ENCODE measurements around the gene IQSEC3.
"Not testable (repeated sequence)": the region's sequence is repeated elsewhere in the genome, so short reads cannot be mapped to it uniquely, and the experiment has no call there.

IQSEC3 gene

DNA sequence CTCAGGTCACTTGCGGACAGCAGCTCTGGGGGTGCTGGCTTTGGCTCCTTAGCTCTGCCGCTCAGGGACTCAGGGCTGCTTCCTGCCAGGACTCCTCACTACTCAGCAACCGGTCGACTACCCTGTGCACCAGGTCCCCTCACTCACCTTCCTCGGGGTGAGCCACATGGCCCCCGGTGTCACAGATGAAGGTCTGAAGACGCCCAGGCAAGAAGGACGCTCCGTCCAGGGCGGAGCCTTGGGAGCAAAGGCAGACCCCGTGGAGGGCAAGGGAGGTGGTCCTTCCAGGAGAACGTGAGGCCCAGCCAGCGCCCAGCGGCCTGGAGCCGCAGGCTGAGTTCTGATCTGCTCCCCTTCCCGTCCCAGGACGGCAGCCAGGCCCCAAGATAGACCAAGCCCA, 115.4 kb downstream of the IQSEC3 start:
- no peak for DNase-seq

DNA sequence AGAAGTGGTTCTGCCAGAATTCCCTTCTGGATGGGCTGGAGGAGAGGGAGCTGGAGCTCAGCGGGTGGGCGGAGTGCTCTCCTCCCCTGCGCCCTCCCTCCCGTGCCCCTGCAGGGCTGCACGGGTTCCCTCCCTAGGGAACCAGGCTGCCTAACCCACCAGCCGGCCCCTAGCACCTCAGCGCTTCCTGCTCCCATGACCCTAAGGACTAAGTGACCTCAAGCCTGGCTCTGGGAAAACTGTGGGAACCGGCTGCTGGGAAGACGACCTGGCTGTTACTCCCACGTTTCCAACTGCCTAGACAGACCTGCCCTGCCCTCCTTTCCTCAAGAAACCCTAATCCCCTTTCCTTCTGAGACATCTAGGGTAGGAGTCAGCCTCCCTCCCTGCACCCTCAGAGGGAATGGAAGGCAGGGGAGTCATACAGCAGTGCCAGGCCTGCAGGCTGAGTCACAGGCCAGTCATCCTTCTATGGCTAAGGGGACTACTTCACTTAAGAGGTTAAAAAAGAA, 115.9 kb downstream of the IQSEC3 start:
- no peak for DNase-seq

DNA sequence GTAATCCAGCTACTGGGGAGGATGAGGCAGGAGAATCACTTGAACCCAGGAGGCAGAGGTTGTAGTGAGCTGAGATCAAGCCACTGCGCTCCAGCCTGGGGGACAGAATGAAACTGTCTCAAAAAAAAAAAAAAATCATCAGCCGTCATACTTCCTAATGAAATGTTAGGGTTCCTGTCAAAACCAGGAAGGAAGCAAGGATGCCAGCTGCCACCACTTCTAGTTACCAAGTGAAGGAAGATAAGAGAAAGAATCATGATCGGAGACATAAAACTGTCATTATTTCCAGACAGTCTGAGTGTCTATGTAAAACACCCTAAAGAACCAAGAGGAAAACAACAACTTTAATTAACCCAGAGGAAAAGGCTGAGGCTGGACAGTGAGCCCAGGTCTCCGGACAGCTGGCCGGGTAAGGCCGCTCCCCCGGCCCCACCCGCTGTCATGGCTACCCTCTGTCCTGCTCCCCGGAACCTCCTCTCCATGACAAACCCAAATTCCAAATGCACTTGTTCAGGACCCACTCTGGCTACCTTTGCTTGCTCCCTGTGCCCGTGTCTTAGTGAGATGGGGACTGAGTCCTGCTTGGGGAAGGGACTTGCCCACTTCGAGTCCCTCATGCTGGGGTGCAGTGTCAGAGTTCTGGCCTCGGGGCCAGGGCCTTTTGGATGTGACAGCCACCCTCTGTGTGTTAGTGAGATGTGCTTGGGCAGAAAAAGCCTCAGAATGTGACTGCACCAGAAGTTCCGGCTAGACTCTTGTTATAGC, 118.4 kb downstream of the IQSEC3 start:
- DNase-seq: no peak

DNA sequence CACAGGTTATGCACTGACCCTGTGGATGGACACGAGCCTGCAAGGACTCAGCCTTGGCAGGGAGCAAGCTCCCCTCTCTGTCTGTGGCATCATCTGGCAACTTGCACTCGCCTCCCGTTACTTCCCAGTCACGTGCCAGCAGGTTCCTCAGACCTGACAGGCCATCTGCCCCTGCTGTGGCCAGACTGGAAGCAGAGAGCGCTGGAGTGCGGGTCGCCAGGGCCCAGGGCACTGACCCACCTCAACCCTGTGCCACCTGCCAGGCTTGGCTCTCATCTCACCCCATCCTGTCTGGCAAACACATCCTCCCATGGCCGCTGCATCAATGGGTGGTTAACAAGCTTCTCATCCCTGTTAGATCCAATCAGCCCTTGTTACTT, 119.0 kb downstream of the IQSEC3 start:
- no peak for DNase-seq

DNA sequence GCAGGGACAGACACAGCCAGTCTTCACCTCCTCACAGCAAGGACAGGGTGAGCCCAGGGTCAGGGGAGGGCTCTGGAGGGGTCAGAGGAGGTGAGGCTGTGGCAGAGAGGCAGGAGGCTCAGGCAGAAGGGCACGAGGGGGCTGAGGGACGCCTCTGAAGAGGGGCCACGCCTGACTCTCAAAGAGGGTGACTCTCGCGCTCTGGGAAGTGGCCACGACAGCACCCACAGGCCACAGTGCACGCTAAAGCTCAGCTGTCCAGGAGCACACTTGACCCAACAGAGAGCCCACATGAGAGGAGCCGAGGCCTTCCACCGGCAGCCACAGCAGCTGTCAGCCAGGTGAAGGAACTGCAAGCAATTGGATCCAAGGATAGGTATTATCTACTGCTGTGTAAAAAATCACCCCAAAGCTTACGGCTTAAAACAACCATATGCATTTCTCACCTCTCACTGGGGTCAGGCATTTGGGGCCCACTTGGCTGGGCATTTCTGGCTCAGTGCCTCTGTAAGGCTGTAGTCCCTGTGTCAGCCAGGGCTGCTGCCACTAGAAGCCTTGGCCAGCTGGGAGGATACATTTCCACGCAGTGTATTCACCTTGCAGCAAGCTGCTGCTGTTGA, 119.5 kb downstream of the IQSEC3 start:
- DNase-seq: no peak

DNA sequence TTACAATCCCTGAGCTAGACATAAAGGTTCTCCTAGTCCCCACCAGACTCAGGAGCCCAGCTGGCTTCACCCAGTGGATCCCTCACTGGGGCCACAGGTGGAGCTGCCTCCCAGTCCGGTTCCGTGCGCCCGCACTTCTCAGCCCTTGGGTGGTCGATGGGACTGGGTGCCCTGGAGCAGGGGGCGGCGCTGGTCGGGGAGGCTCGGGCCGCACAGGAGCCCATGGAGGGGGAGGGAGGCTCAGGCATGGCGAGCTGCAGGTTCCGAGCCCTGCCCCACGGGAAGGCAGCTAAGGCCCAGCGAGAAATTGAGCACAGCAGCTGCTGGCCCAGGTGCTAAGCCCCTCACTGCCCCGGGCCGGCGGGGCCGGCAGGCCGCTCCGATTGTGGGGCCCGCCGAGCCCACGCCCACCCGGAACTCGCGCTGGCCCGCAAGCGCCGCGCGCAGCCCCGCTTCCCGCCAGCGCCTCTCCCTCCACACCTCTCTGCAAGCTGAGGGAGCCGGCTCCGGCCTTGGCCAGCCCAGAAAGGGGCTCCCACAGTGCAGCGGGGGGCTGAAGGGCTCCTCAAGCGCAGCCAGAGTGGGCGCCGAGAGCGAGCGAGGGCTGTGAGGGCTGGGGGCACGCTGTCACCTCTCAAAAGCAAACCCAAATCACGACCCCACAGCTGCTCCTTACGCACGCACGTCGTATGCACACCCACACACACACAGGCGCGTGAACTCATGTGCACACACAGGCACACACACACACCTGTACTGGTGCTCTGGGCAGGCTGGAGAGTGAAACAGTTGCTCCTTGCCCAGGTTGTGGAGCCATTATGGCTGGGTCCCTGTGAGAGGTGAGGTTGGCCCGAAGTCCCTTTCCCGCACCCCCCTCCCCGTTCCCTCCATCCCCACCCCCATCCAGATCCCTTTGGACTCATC, 121.7 kb downstream of the IQSEC3 start:
- not testable (repeated sequence) for DNase-seq

DNA sequence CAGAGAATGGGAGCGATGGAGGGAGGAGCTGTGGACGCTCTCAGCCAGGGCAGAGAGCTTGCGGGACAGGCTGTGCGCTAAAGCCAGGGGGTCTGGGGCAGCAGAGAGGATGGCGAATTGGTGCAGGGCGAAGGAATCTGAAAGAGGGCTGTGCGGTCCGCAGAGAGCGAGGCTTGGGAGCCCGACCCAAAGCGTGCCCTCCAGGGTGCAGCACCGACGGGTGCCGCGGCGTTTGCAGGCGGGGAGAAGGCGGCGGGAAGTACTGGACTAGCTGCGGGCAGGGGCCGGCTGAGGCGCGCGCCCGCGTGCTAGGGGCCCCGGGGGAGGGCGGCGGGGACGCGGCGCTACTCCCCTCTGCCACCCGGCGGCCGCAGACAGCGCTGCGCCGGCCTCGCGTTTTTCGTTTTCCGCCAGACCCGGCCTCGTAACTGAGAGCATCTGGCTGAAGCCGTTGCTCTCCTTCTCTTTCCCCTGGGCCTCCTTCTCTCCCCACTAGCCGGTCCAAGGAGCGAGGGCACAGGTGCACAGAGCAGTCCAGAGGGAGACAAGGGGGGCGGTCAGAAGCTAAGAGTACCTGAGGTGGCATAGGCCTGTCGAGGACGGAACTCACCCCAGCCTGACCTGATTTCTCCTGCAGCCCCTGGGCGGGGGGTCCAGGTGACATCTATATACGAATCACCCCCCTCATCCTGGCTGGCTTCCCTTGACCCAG, 122.5 kb downstream of the IQSEC3 start:
- peak; percentile 20 to 81 for DNase-seq

DNA sequence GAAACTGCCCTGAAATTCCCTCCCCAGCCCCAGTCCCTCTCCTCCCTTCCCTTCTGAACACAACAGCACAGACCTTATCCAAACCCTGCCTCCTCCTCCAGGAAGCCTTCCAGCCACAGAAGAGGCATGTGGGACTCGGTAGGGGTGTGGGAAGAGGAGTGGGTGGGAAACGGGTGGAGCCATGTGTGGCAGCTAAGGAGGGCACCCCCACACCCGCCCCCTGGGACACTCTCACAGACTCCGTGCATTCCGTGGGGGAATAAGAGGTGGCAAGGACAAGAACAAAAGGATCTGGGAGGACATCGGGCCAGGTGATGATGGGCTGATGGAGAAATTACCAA, 123.0 kb downstream of the IQSEC3 start:
- no peak for DNase-seq

DNA sequence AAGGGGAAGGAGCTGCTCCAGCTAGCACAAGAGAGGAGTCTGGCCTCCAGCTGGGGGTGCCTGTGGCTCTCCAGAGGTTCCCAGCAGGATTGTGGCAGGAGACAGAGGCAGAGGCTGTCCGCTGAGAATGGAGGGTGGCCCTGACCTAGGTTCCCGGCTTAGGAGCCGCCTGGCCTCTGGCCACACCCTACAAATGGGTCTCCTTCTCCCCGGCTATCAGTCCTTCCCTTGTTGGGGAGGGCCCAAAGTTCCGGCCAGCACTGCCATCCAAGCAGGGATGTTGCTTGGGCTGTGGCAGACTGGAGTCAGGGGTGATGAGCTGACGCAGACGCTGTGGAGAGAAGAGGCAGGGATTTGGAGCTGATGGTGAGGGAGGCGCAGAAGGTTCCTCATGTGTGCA, 124.3 kb downstream of the IQSEC3 start:
- DNase-seq: no peak

DNA sequence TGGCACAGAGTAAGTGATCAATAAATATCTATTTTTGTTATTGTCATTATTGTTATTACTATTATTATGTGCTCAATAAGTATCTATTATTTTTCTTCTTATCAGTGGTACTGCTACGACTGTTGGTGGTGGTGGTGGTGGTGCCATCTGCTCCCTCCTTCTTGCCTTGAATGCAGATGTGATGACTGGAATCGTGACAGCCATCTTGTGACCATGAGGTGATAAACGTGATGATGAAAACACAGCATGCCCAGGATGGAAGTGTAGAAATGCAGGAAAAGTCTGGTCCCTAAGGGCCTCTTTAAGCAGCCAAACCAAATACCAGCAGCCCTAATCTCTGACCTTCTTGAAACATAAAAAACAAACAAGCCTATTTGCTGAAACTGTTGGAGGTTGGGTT, 125.0 kb downstream of the IQSEC3 start:
- DNase-seq: no peak

DNA sequence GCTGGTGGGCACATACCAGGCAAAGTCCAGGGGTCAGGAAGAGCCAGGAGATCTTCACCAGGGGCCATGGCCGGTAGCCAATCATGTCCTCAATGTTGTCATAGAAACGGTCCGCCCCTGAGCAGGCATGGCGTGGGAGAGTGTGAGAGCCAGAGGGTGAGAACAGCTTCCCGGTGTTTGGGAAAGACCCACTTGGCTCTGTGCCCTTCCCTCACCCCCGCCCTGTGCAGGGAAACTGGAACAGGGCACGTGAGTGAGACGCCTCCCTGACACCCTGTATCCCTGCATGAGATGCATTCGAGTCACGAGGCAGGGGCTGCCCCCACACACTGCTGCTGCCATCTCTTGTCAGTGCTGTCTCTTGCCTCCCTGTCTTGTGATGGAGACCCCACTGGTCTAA, 126.7 kb downstream of the IQSEC3 start:
- DNase-seq: no peak

DNA sequence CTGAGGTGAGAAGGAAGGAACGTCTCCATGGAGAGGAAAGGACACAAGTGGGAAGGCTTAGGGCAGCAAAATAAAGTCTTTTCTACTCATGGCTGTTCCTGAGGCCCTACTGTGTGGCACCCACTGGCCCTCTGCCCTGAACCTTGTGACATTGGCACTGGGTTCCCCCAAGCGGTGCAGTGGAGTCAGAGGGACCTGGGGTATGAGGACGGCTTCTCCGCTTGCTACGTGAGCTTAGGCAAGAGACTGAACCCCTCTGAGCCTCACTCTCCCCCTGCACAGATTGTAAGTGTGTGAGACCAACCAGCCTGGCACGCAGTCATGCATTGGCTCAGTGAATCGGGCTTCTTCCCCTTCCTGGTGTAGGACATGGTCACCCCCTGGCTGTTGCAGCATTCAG, 127.7 kb downstream of the IQSEC3 start:
- DNase-seq: no peak

DNA sequence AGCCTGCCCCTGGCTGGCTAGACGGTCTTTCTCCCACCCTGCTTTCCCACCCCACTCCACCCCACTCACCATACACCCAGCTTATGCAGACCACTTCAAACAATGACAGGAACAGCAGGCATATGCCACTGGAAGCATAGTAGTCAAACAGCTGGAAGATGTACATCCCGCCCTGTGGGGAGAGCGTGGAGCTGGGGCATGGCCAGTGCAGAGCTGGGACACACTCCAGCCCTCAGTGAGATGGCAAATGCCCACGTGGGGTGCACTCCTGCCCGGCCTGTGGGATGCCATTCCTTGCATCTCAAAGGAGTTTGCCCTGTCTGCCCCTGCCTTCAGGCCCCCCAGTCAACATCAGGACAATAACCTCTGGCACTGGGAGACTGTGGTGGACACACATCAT, 128.6 kb downstream of the IQSEC3 start:
- DNase-seq: no peak

DNA sequence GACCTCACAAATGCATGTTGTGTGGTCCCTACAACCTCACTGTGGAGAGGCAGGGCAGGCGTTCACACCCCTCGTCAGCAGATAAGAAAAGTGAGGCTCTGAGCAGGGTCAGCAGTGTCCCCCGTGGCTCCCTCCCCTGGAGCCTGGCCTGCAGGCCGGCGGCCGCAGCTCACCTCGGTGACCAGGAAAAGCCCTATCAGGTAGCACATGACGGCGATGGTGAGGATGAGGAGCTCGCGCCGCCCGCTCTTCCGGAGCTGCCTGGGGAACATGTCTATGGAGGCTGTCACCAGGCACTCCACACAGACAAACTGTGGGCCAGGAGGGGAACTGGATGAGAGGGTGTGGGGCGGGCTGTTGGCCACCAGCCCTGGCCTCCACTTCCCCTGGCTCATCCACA, 129.4 kb downstream of the IQSEC3 start:
- no peak for DNase-seq

DNA sequence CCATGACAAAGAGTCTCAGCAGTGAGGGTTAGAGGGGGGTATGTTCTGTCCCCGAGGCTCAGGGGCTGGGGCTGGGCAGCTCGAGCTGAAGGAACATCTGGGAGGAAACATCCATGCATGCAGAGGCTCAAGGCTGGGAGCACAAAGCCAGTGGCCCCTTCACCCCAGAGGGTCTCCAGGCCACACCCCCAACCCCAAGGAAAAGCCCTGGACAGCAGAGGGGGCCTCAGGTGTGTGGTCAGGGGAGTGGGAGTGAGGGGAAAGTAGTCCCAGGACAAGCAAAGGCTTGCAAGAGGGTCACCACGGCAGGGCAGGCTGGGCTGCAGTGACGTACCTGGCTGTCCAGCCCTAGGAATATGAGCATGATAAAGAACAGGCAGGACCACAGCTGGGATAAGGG, 129.9 kb downstream of the IQSEC3 start:
- no peak for DNase-seq

DNA sequence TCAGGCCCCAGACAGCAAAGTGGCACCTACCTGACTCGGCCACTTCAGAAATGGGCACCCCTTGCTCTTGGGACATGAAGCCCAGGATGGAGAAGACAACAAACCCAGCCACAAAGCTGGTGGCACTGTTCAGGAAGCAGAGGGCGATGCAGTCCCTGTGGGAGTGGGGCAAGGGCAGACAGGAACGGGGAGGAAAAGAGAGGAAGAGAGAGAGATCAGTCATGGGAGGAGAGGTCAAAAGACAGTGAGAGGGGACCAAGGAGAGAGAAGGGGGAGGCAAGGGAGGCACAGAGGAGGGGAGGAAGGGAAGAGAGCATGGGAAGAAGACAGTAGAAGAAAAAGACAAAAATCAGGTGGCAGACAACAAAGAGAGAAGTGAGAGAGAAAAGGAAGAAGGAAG, 130.8 kb downstream of the IQSEC3 start:
- DNase-seq: no peak

DNA sequence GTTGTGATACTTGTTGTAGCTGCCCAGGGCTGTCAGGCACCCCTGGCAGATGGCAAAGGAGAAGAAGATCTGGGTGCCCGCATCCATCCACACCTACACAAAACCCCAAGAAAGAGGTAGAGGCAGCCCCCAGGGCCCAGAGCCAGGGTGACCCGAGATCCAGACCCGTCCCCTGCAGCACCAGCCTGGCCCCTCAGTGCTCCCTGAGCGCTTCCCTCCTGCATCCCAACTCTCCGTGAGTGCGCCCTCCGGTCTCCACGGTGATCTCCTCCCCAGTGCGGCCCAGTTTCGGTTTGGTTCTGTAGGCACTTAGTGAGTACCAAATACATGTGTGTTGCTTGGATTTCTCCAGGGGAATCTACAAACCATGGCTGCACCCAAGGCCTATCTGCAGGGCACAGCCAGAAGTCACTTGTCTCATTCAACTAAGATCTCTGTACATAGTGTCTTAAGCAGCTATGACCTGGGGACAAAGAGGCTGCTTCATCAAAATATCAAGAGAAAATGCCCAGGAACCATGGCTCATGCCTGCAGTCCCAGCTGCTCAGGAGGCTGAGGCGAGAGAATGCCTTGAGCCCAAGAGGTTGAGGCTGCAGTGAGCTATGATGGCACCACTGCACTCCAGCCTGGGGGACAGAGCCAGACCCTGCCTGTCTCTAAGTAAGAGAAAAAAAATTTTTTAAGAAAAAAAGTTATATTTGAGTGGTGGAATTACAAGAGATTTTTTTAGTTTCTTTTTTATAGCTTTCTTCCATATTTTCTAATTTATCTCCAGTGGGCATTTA, 131.5 kb downstream of the IQSEC3 start:
- no peak for DNase-seq

DNA sequence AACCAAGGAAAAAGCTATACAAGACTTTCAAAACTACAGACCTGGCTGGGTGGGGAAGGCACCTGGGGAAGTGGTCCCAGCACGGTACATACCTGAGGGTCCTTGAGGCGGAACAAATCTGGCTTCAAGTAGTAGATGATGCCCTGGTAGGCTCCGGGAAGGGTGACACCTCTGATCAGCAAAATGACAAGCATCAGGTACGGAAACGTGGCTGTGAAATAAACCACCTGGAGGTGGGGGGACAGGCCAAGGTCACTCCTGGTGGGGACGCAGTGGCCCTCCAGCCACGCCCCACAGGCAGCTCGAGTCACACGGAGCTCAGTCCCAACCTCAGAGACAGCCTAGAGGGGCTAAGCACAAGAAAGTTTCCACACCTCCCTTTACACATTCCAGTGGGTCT, 132.1 kb downstream of the IQSEC3 start:
- DNase-seq: no peak

DNA sequence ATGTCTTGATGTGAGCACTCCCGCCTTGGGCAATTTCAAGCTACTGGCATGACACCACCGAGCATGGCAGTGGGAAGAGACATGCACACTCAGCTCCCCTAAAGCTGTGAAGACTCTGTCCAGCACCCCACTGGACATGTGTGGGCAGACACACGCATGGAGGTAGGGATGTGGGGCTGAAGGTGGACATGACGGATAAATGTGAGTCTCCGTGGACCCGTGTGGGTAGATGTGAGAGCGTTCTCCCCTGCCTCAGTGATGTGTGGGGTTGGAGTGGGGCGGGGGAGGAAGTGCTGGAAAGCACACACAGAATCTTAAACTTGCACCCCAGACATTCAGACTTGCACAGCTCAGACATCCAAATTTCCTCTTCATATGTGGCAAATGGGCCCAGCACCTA, 134.8 kb downstream of the IQSEC3 start:
- DNase-seq: no peak

DNA sequence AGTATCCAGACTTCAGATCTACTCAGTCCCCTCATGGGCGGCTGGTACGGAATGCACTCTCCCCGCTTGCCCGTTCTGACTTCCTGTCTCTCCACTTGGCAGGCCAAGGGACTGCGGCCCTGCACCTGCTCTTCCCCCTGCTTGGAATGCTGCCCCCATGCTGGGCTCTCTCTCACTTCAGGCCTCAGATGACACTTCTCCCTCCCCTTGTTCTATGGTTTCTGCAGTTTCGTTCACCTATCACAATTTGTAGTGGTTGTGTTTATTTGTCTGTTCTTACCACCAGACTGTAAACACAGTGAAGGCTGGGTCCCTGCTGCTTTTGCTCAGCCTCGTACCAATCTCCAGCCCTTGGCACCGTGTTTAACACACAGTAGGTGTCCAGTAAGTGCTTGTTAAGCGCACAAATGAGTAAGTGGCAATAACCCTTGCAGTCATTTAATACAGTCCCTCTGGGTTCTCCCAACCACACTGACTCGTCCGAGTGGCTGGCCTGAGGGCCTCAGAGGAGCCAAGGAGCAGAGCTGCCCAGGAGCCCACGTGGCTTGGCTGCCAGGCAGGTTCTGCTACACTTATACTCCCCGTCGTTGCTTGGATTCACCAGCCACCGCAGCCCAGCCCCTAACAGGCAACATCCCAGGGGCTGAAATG, 135.6 kb downstream of the IQSEC3 start:
- DNase-seq: no peak

DNA sequence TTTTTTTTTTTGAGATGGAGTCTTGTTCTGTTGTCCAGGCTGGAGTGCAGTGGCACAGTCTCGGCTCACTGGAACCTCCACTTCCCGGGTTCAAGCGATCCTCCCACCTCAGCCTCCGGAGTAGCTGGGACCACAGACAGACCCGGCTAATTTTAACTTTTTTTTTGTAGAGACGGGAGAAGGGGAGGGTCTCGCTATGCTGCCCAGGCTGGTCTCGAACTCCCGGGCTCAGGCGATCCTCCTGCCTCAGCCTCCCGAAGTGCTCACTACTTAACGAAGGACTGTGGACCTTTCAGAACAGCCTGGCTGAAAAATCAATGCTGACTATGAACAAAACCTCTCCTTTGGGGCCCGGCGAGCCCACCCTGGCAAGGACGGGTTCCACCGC, 136.5 kb downstream of the IQSEC3 start:
- no peak for DNase-seq
